WERI-Rb-1 (cell line): ENCODE results near the gene SORCS1.

Source experiments
- DNase-seq: peaks from one replicate; pipeline ENCODE4 v3.0.0-alpha.2; 2020
- H3K27ac ChIP-seq: fragments of 250-450 bp; sonication (Bioruptor Pico); 2 replicates; pipeline ENCODE4 v1.5.1; 2020; ENCODE audit warnings: mild to moderate bottlenecking, moderate library complexity
- H3K27me3 ChIP-seq: fragments of 250-450 bp; sonication (Bioruptor Pico); 2 replicates; pipeline ENCODE4 v1.5.1; 2021; ENCODE audit warnings: mild to moderate bottlenecking, low read depth, moderate library complexity; ENCODE audit not compliant: insufficient read depth, severe bottlenecking
- H3K36me3 ChIP-seq: fragments of 250-450 bp; sonication (Bioruptor Pico); 2 replicates; pipeline ENCODE4 v1.5.1; 2020; ENCODE audit warnings: mild to moderate bottlenecking, moderate library complexity
- H3K4me3 ChIP-seq: 2 replicates; pipeline ENCODE4 v1.5.1; 2011; ENCODE audit warnings: low read depth, mild to moderate bottlenecking, control low read depth, low read length
- H3K9me3 ChIP-seq: fragments of 250-450 bp; sonication (Bioruptor Pico); 2 replicates; pipeline ENCODE4 v1.5.1; 2021; ENCODE audit warnings: mild to moderate bottlenecking, moderate library complexity; ENCODE audit not compliant: severe bottlenecking
- CTCF ChIP-seq: IDR thresholded peaks from 2 replicates; pipeline ENCODE4 v1.5.1; 2011; ENCODE audit warnings: low read depth, mild to moderate bottlenecking, control low read depth, inconsistent platforms, low read length

The SORCS1 gene

GRCh38 chr10:106947643-106948042 lies 216.9 kb downstream of the SORCS1 start:
- no peak for DNase-seq
- TF ChIP-seq CTCF: no peak
- Histone ChIP-seq H3K27ac (no peak overlapping the region), H3K36me3 (no peaks in the 10 kb centered on the region), H3K9me3 (no peaks in the 10 kb centered on the region), H3K27me3 (no peaks in the 10 kb centered on the region), H3K4me3 (no peak overlapping the region)

GRCh38 chr10:106942035-106942662 lies 222.4 kb downstream of the SORCS1 start:
- no peak for DNase-seq
- Histone ChIP-seq H3K4me3 (no peak overlapping the region), H3K9me3 (no peaks in the 10 kb centered on the region), H3K27ac (no peak overlapping the region), H3K36me3 (no peaks in the 10 kb centered on the region), H3K27me3 (no peaks in the 10 kb centered on the region)
- no peak for TF ChIP-seq CTCF

GRCh38 chr10:106941297-106942034 lies 223.0 kb downstream of the SORCS1 start:
- DNase-seq: no peak
- no peak overlapping the region for H3K27ac ChIP-seq
- H3K4me3 ChIP-seq: no peak overlapping the region
- no peaks in the 10 kb centered on the region for H3K36me3 ChIP-seq
- TF ChIP-seq CTCF: no peak
- no peaks in the 10 kb centered on the region for H3K27me3 ChIP-seq
- no peaks in the 10 kb centered on the region for H3K9me3 ChIP-seq

- H3K36me3 ChIP-seq: no peaks in the 10 kb centered on the region
- no peak overlapping the region for H3K27ac ChIP-seq
- DNase-seq: no peak
- no peak for TF ChIP-seq CTCF
- H3K9me3 ChIP-seq: no peaks in the 10 kb centered on the region
- H3K27me3 ChIP-seq: no peaks in the 10 kb centered on the region
- no peak overlapping the region for H3K4me3 ChIP-seq
Observed at GRCh38 chr10:106938513-106938912, 226.0 kb downstream of the SORCS1 start.

- no peaks in the 10 kb centered on the region for H3K9me3 ChIP-seq
- no peaks in the 10 kb centered on the region for H3K27me3 ChIP-seq
- no peak overlapping the region for H3K4me3 ChIP-seq
- no peak for TF ChIP-seq CTCF
- H3K27ac ChIP-seq: no peak overlapping the region
- DNase-seq: no peak
- no peaks in the 10 kb centered on the region for H3K36me3 ChIP-seq
Observed at GRCh38 chr10:106935978-106936451, 228.5 kb downstream of the SORCS1 start.
